Karpas-422 (cell line): ENCODE results near the gene FAM227B. TPM values are rescaled to one million over a fixed set of nuclear protein-coding genes. Genes with fewer than 3 reads are reported as not detected.
"Not testable (repeated sequence)": the region's sequence is repeated elsewhere in the genome, so short reads cannot be mapped to it uniquely, and the experiment has no call there.

Experiments
- DNase-seq: peaks from one replicate; pipeline ENCODE4 v3.0.0-alpha.2; 2015
- H2AFZ ChIP-seq: fragments of 200-600 bp; sonication (generic); 2 replicates; pipeline ENCODE4 v1.6.1; 2014; ENCODE audit warnings: antibody characterized with exemption, low read length, mixed read lengths
- H3K27ac ChIP-seq: fragments of 200-600 bp; sonication (generic); 2 replicates; pipeline ENCODE4 v1.5.1; 2014; ENCODE audit warnings: mild to moderate bottlenecking, low read length, moderate library complexity
- H3K27me3 ChIP-seq: fragments of 200-600 bp; sonication (generic); 2 replicates; pipeline ENCODE4 v1.6.1; 2014; ENCODE audit warnings: low read length, mixed read lengths
- H3K36me3 ChIP-seq: fragments of 200-600 bp; sonication (generic); 2 replicates; pipeline ENCODE4 v1.6.1; 2014; ENCODE audit warnings: low read length, mixed read lengths; ENCODE audit not compliant: insufficient read depth
- H3K4me1 ChIP-seq: fragments of 200-600 bp; sonication (generic); 2 replicates; pipeline ENCODE4 v1.6.1; 2014; ENCODE audit warnings: mild to moderate bottlenecking, low read length, mixed read lengths
- H3K4me2 ChIP-seq: fragments of 200-600 bp; sonication (generic); 2 replicates; pipeline ENCODE4 v1.6.1; 2014; ENCODE audit warnings: low read length, low read depth, mild to moderate bottlenecking; ENCODE audit not compliant: poor library complexity, severe bottlenecking
- H3K4me3 ChIP-seq: fragments of 200-600 bp; sonication (generic); 2 replicates; pipeline ENCODE4 v1.5.1; 2014; ENCODE audit warnings: mild to moderate bottlenecking, antibody characterized with exemption, low read length, mixed read lengths
- H3K79me2 ChIP-seq: fragments of 200-600 bp; sonication (generic); 2 replicates; pipeline ENCODE4 v1.6.1; 2014; ENCODE audit warnings: mild to moderate bottlenecking, low read length, mixed read lengths
- H3K9ac ChIP-seq: fragments of 200-600 bp; sonication (generic); 2 replicates; pipeline ENCODE4 v1.6.0; 2014; ENCODE audit warnings: low read length
- H3K9me2 ChIP-seq: fragments of 200-600 bp; sonication (generic), shearing (Covaris generic); replicated peaks from 2 replicates; pipeline ENCODE4 v1.6.0; 2014; ENCODE audit warnings: mild to moderate bottlenecking, low read length, moderate library complexity; ENCODE audit not compliant: insufficient read depth
- H3K9me3 ChIP-seq: fragments of 300-700, 200-600 bp; sonication (generic); 2 replicates; pipeline ENCODE4 v1.6.1; 2014; ENCODE audit warnings: low read length, mixed read lengths
- H4K20me1 ChIP-seq: fragments of 200-600 bp; sonication (generic); 2 replicates; pipeline ENCODE4 v1.6.1; 2014; ENCODE audit warnings: mild to moderate bottlenecking, antibody characterized with exemption, low read length, low read depth; ENCODE audit not compliant: insufficient read depth
- total RNA-seq: library from RNA; depleted of rRNA; stranded (reverse); fragments of >200 nt; shearing (Covaris generic); gene quantifications from 2 replicates; pipeline ENCODE4 v1.2.3, GENCODE V29; 2014; ENCODE audit warnings: low replicate concordance

The FAM227B gene
- total RNA-seq, 1 experiment from 2014 or later, result 4.4 TPM

GRCh38 chr15:49624056-49624455 lies 3.4 kb upstream of the FAM227B start:
- no peaks in the 10 kb centered on the region for H3K27me3 ChIP-seq
- H3K4me3 ChIP-seq, result no peak overlapping the region
- H3K79me2 ChIP-seq, result peaks cover 65% of the 10 kb centered on the region
- H4K20me1 ChIP-seq, result no peaks in the 10 kb centered on the region
- H3K9ac ChIP-seq, result no peak overlapping the region
- no peak overlapping the region for H3K4me2 ChIP-seq
- DNase-seq, result no peak
- peaks cover 52% of the 10 kb centered on the region for H3K36me3 ChIP-seq
- peaks cover 7% of the 10 kb centered on the region; the same call in 1 of the 2 replicates for H3K9me3 ChIP-seq
- peaks cover 20% of the 10 kb centered on the region for H3K4me1 ChIP-seq
- H3K9me2 ChIP-seq, result no peaks in the 10 kb centered on the region
- no peak overlapping the region for H2AFZ ChIP-seq
- H3K27ac ChIP-seq, result no peak overlapping the region

GRCh38 chr15:49622561-49622960 lies 1.9 kb upstream of the FAM227B start:
- Histone ChIP-seq H3K79me2 (peaks cover 64% of the 10 kb centered on the region), H3K9me2 (no peaks in the 10 kb centered on the region), H3K9ac (no peak overlapping the region; the same call in 1 of the 2 replicates), H3K27me3 (no peaks in the 10 kb centered on the region), H3K4me3 (peak overlapping the region; percentile 76), H3K27ac (no peak overlapping the region), H3K36me3 (peaks cover 48% of the 10 kb centered on the region), H4K20me1 (no peaks in the 10 kb centered on the region), H3K4me2 (peak overlapping the region; percentile 80), H3K4me1 (peaks cover 20% of the 10 kb centered on the region), H3K9me3 (peaks cover 7% of the 10 kb centered on the region; the same call in 1 of the 2 replicates), H2AFZ (no peak overlapping the region)
- no peak for DNase-seq

GRCh38 chr15:49621887-49622286 lies 1.3 kb upstream of the FAM227B start:
- Histone ChIP-seq H3K9me2 (no peaks in the 10 kb centered on the region), H3K4me1 (peaks cover 20% of the 10 kb centered on the region), H3K27ac (peak overlapping the region; percentile 63; the same call in 1 of the 2 replicates), H2AFZ (0 out of 2 replicates have a peak overlapping the region, but pooled peaks have one; percentile 15), H3K36me3 (peaks cover 42% of the 10 kb centered on the region), H4K20me1 (no peaks in the 10 kb centered on the region), H3K27me3 (no peaks in the 10 kb centered on the region), H3K79me2 (peaks cover 58% of the 10 kb centered on the region), H3K9ac (peak overlapping the region; percentile 82), H3K4me2 (peak overlapping the region; percentile 80), H3K4me3 (peak overlapping the region; percentile 76), H3K9me3 (peaks cover 7% of the 10 kb centered on the region; the same call in 1 of the 2 replicates)
- DNase-seq, result peak; percentile 48

GRCh38 chr15:49621401-49621811 lies 788 bp upstream of the FAM227B start:
- no peaks in the 10 kb centered on the region for H3K27me3 ChIP-seq
- H3K9me2 ChIP-seq, result no peaks in the 10 kb centered on the region
- peaks cover 38% of the 10 kb centered on the region for H3K36me3 ChIP-seq
- H3K4me1 ChIP-seq, result peaks cover 20% of the 10 kb centered on the region
- peaks cover 7% of the 10 kb centered on the region; the same call in 1 of the 2 replicates for H3K9me3 ChIP-seq
- 0 out of 2 replicates have a peak overlapping the region, but pooled peaks have one; percentile 15 for H2AFZ ChIP-seq
- H3K27ac ChIP-seq, result peak overlapping the region; percentile 63
- no peaks in the 10 kb centered on the region for H4K20me1 ChIP-seq
- H3K4me2 ChIP-seq, result peak overlapping the region; percentile 80
- peak overlapping the region; percentile 82 for H3K9ac ChIP-seq
- peak overlapping the region; percentile 76 for H3K4me3 ChIP-seq
- DNase-seq, result peak; percentile 67
- peaks cover 54% of the 10 kb centered on the region for H3K79me2 ChIP-seq

GRCh38 chr15:49620199-49620598 lies 419 bp downstream of the FAM227B start:
- peaks cover 42% of the 10 kb centered on the region for H3K79me2 ChIP-seq
- H3K9me2 ChIP-seq, result no peaks in the 10 kb centered on the region
- H3K36me3 ChIP-seq, result peaks cover 26% of the 10 kb centered on the region
- peaks cover 20% of the 10 kb centered on the region for H3K4me1 ChIP-seq
- peak overlapping the region; percentile 80 for H3K4me2 ChIP-seq
- peak overlapping the region; percentile 84 for H2AFZ ChIP-seq
- peak overlapping the region; percentile 29; the same call in 1 of the 2 replicates for H3K27ac ChIP-seq
- peak overlapping the region; percentile 72 for H3K9ac ChIP-seq
- no peaks in the 10 kb centered on the region for H3K27me3 ChIP-seq
- 0 out of 2 replicates have a peak, but pooled peaks cover 7% of the 10 kb centered on the region for H3K9me3 ChIP-seq
- no peaks in the 10 kb centered on the region for H4K20me1 ChIP-seq
- peak; percentile 55 for DNase-seq
- peak overlapping the region; percentile 76 for H3K4me3 ChIP-seq

GRCh38 chr15:49619226-49619625 lies 1.4 kb downstream of the FAM227B start:
- Histone ChIP-seq H3K9ac (no peak overlapping the region), H2AFZ (no peak overlapping the region), H3K4me1 (peaks cover 20% of the 10 kb centered on the region), H3K27me3 (no peaks in the 10 kb centered on the region), H4K20me1 (no peaks in the 10 kb centered on the region), H3K4me3 (no peak overlapping the region), H3K79me2 (peaks cover 33% of the 10 kb centered on the region), H3K4me2 (peak overlapping the region; percentile 80), H3K9me2 (no peaks in the 10 kb centered on the region), H3K27ac (no peak overlapping the region), H3K36me3 (peaks cover 18% of the 10 kb centered on the region), H3K9me3 (0 out of 2 replicates have a peak, but pooled peaks cover 5% of the 10 kb centered on the region)
- DNase-seq, result no peak

- not testable (repeated sequence) for H3K36me3 ChIP-seq, DNase-seq, H3K9ac ChIP-seq, H2AFZ ChIP-seq, H3K9me2 ChIP-seq, H3K9me3 ChIP-seq, H3K27ac ChIP-seq, H3K27me3 ChIP-seq, H3K79me2 ChIP-seq, H4K20me1 ChIP-seq, H3K4me1 ChIP-seq, H3K4me2 ChIP-seq, H3K4me3 ChIP-seq
Measured at GRCh38 chr15:49612240-49612639, 8.4 kb downstream of the FAM227B start.

GRCh38 chr15:49610157-49610918 lies 10.3 kb downstream of the FAM227B start:
- no peaks in the 10 kb centered on the region for H3K9me2 ChIP-seq
- H3K27ac ChIP-seq, result no peak overlapping the region
- H3K9ac ChIP-seq, result no peak overlapping the region
- H3K4me3 ChIP-seq, result no peak overlapping the region
- H3K27me3 ChIP-seq, result no peaks in the 10 kb centered on the region
- no peak for DNase-seq
- no peak overlapping the region for H3K4me2 ChIP-seq
- H3K36me3 ChIP-seq, result no peaks in the 10 kb centered on the region
- no peaks in the 10 kb centered on the region for H3K4me1 ChIP-seq
- no peaks in the 10 kb centered on the region for H4K20me1 ChIP-seq
- H3K9me3 ChIP-seq, result peaks cover under 1% of the 10 kb centered on the region; the same call in 1 of the 2 replicates
- H3K79me2 ChIP-seq, result no peaks in the 10 kb centered on the region
- H2AFZ ChIP-seq, result no peak overlapping the region
